Measurements from ENCODE around the gene IPO8.
"Not testable (repeated sequence)": the region's sequence is repeated elsewhere in the genome, so short reads cannot be mapped to it uniquely, and the experiment has no call there.

IPO8 gene

GRCh38 chr12:30603129-30603528, 92.5 kb downstream of the IPO8 start:
- no peak for DNase-seq

GRCh38 chr12:30602678-30603077, 93.0 kb downstream of the IPO8 start:
- DNase-seq: no peak

GRCh38 chr12:30599608-30600007, 96.1 kb downstream of the IPO8 start:
- DNase-seq: peak; percentile 59

- DNase-seq: no peak
These were observed 96.8 kb downstream of the IPO8 start for GRCh38 chr12:30598889-30599288.

- DNase-seq: no peak
These were observed 99.9 kb downstream of the IPO8 start for GRCh38 chr12:30595742-30596141.

- DNase-seq: no peak
These were observed 101.2 kb downstream of the IPO8 start for GRCh38 chr12:30594509-30594908.

DNA sequence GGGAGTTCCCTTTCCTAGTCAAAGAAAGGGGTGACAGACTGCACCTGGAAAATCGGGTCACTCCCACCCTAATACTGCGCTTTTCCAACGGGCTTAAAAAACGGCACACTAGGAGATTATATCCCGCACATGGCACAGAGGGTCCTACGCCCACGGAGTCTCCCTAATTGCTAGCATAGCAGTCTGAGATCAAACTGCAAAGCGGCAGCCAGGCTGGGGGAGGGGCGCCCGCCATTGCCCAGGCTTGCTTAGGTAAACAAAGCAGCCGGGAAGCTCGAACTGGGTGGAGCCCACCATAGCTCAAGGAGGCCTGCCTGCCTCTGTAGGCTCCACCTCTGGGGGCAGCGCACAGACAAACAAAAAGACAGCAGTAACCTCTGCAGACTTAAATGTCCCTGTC, 107.1 kb downstream of the IPO8 start:
- not testable (repeated sequence) for DNase-seq

DNA sequence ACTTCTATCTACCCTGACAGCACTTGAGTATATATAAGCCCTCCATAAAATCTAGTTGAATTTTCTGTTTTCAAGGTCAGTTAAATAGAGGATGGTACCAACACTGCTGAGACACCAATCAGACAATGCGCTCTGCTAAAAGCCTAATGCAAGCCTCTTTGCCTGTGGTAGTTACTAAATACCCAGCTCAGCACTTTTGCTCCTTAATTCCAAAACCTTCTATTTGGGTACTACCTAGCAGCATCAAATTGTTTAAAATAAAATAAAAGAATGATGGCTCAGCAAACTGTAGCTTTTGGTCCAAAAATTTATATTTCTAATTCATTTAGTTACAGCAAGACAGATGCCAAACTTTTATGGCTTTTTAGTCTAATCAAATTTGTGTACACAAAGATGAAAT, 107.9 kb downstream of the IPO8 start:
- DNase-seq: no peak

DNA sequence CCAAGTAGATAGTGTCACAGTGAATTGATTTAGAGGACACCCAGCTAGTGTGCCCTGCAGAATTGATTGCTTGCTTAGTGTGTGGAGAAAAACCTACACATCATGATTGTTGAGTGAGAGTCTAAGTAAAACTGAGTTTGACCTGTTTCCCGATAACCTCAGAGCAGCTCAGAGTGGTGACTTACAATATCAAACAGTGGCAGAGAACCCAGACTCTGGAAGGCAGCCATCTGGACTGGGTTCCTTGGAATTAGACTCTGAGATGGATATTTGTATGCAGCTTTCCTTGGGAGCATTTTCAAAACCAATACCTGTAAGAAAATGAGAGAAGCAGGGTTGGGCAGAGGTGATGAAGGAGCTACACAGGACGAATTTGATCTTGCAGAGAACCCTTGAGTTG, 109.8 kb downstream of the IPO8 start:
- DNase-seq: no peak

DNA sequence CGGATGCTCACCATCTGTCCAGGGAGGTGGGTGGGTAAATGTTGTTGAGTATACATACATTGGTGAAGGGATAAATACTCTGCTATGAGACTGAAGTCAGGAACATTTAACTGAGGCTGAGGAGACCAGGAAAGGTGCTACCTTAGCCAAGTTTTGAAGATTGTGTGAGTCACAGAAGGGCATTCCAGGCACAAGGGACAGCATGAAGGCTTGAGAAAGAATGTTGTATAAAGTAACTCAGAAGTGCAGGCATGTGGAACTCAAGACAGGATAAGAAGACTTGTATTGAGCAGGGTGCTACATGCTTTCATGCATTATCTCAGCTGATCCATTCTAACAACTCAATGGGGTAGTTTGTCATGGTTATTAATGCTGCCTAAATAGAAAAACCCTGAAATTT, 112.7 kb downstream of the IPO8 start:
- no peak for DNase-seq

DNA sequence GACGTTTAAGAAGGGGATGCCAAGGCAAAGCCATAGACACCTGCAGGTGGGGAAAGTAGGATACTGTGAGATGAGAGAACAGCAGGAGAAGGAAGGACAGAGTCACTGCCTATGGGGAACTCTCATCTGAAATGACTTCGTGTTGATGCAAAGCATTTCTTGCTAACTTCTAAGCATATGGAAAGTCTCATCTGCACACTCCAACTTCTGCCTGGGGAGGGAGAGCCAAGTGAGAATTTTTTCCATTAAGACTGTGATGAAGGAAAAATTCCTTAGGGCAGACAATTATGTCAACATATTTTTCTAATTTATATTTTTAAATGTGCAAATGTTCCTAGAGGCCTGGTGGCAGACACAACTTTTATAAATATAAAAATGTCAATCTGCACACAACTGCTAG, 115.3 kb downstream of the IPO8 start:
- DNase-seq: no peak

Data from NCI-H1092 (cell line).